Activated naive CD4-positive, alpha-beta T cell treated with anti-CD3 and anti-CD28 coated beads for 36 hours (primary cell): Measurements from ENCODE around the gene GABRR3. TPM values are rescaled to one million over a fixed set of nuclear protein-coding genes. Genes with fewer than 3 reads are reported as not detected.

ENCODE experiments used
- CTCF ChIA-PET: fragments of 350-600 bp; sonication (Branson Sonifier 250); formaldehyde crosslinking; loops from one replicate; lab custom pipeline; 2021; ENCODE audit warnings: antibody characterized with exemption; lab: Charles Lee
- DNase-seq: peaks from one replicate; pipeline ENCODE4 v3.0.0-alpha.2; 2020
- H3K27ac Mint-ChIP-seq: one replicate; pipeline ENCODE4 v1.8.0; 2021; ENCODE audit warnings: mild to moderate bottlenecking, mixed read lengths
- H3K27me3 Mint-ChIP-seq: one replicate; pipeline ENCODE4 v1.8.0; 2021; ENCODE audit warnings: low read depth, mixed read lengths
- H3K36me3 Mint-ChIP-seq: one replicate; pipeline ENCODE4 v1.8.0; 2021; ENCODE audit warnings: low read depth, mixed read lengths
- H3K4me1 Mint-ChIP-seq: one replicate; pipeline ENCODE4 v1.8.0; 2021; ENCODE audit warnings: low read depth, mixed read lengths
- H3K4me3 Mint-ChIP-seq: one replicate; pipeline ENCODE4 v1.8.0; 2021; ENCODE audit warnings: mild to moderate bottlenecking, moderate library complexity, mixed read lengths
- H3K9me3 Mint-ChIP-seq: one replicate; pipeline ENCODE4 v1.8.0; 2021; ENCODE audit warnings: mixed read lengths
- intact Hi-C: fragments of 100-400 bp; cut with micrococcal nuclease; formaldehyde crosslinking; loops from one replicate; pipeline ENCODE4 v1.15.1; 2023
- total RNA-seq, 2 experiments: library from RNA; stranded (reverse); gene quantifications; one replicate each; pipeline ENCODE4 v1.2.3, GENCODE V29; 2021

The GABRR3 gene
- total RNA-seq, 2 experiments from 2014 or later, result not detected

DNA sequence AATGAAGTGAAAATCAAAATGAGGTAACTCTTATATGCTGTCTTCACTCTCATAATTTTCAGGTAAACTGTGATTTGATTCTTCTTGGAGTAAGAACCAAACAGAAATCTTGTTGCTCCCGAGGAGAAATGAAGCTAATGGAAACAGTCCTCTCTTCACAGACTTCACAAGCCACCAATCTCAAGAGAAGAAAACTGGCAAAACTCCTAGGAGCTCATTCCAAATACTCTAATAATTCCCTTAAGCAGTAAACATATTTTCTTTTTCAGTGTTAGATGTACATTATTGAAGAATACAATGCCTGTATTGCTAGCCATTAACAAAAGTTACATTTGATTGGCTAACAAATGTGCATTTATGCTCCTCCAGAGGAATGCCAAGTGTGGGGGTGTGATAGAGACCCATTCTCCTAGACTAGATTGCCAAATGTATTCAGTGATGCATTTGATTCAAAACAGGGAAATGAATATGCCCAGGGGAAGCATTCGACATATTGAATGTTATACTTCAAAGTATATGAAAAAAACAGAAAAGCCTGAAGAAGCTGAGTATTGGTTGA, 51.1 kb downstream of the GABRR3 start:
- CTCF ChIA-PET, result interaction anchor here (1.8 to 2.1 kb wide), 2 partner anchors 12 to 39 kb away, joined by 6 read pairs; partner anchors contain the start of gene RIOX2
- intact Hi-C loops, result loop anchor here (5.0 kb wide), 1 partner anchor 112 kb away; no protein-coding TSS in a partner anchor
- H3K27ac Mint-ChIP-seq, result no peak overlapping the region
- DNase-seq, result no peak
- no peaks in the 10 kb centered on the region for H3K27me3 Mint-ChIP-seq
- no peaks in the 10 kb centered on the region for H3K36me3 Mint-ChIP-seq
- no peaks in the 10 kb centered on the region for H3K9me3 Mint-ChIP-seq
- H3K4me3 Mint-ChIP-seq, result no peak overlapping the region
- H3K4me1 Mint-ChIP-seq, result peaks cover 11% of the 10 kb centered on the region

DNA sequence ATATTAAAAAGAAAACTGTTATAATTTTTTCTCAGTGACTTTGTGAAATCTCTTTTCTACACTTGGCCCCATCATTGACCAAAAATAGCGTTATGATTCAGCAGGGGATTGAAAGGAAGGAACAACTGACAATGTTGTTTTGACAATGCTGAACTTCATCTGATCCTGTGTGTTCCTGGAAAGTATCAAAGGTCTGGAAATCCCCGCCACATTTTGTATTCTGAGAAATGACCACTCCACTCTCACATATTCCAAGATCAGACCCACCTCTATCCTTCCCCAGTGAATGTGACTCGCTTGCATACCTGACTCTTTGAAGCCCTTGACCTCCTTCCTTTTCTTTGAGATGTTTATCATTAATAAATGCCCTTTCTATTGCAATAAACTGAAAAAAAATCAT, 53.2 kb downstream of the GABRR3 start:
- H3K36me3 Mint-ChIP-seq, result no peaks in the 10 kb centered on the region
- CTCF ChIA-PET, result interaction anchor here (0.7 kb wide), 2 partner anchors 10 to 17 kb away, joined by 3 read pairs; no protein-coding TSS in a partner anchor
- intact Hi-C loops, result loop anchor here (1.0 to 5.0 kb wide), 2 partner anchors 8 to 110 kb away; no protein-coding TSS in a partner anchor

DNA sequence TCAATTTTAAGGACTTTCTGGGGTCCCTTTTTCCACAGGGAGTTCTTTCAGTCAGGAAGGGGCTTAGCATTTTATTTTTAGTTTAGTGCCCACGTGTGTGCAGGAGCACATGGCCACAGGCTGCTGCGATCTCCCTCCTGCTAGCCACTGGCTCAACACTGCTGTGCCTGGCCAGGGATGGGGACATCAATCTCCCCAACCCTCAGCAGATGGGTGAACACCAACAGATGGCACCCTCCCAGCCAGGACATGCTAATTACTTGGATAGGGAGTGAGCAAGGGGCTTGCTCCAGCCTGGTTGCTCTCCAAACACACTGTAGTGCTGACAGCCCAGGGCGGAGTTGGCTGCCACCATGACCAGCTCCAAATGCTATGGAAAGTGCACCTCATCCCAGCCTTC, 55.5 kb downstream of the GABRR3 start:
- intact Hi-C loops, result loop anchor here (5.0 kb wide), 1 partner anchor 107 kb away; no protein-coding TSS in a partner anchor
- Mint-ChIP-seq H3K27me3 (no peaks in the 10 kb centered on the region), H3K9me3 (no peaks in the 10 kb centered on the region), H3K36me3 (no peaks in the 10 kb centered on the region), H3K27ac (no peak overlapping the region), H3K4me1 (peaks cover 14% of the 10 kb centered on the region), H3K4me3 (no peak overlapping the region)
- CTCF ChIA-PET, result interaction anchor here (0.8 kb wide), 1 partner anchor 55 kb away, joined by 3 read pairs; no protein-coding TSS in a partner anchor
- DNase-seq, result no peak

More for the DNA sequence above, 53.2 kb downstream of the GABRR3 start:
- peak; percentile 42 for DNase-seq
- peak overlapping the region; percentile 3 for H3K27ac Mint-ChIP-seq
- no peaks in the 10 kb centered on the region for H3K9me3 Mint-ChIP-seq
- H3K27me3 Mint-ChIP-seq, result no peaks in the 10 kb centered on the region
- H3K4me3 Mint-ChIP-seq, result no peak overlapping the region
- H3K4me1 Mint-ChIP-seq, result peaks cover 11% of the 10 kb centered on the region

DNA sequence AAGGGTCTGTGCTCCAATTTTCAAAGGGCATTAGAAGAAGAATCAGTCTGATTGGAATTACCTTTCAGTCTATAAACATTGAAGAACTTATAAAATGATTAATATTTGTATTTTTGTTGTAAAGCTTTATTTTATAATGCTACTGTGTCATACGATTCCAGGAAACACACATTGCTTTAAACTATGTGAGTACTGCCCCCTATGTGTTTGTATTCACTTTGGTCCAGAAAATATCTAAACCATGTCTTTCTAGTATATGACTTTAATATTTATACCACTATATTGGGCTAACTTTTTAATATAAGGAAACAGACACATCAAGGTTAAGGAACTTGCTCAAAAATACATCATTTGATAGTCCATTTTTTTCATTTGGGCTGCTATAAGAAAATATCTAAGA, 59.6 kb downstream of the GABRR3 start:
- CTCF ChIA-PET, result interaction anchor here (1.4 kb wide), 1 partner anchor 181 kb away, joined by 5 read pairs; no protein-coding TSS in a partner anchor
- H3K4me1 Mint-ChIP-seq, result peaks cover 24% of the 10 kb centered on the region
- no peak overlapping the region for H3K27ac Mint-ChIP-seq
- DNase-seq, result no peak
- no peaks in the 10 kb centered on the region for H3K9me3 Mint-ChIP-seq
- intact Hi-C loops, result loop anchor here (1.0 kb wide), 1 partner anchor 182 kb away; no protein-coding TSS in a partner anchor
- H3K4me3 Mint-ChIP-seq, result no peak overlapping the region
- H3K27me3 Mint-ChIP-seq, result no peaks in the 10 kb centered on the region
- H3K36me3 Mint-ChIP-seq, result peaks cover 3% of the 10 kb centered on the region

DNA sequence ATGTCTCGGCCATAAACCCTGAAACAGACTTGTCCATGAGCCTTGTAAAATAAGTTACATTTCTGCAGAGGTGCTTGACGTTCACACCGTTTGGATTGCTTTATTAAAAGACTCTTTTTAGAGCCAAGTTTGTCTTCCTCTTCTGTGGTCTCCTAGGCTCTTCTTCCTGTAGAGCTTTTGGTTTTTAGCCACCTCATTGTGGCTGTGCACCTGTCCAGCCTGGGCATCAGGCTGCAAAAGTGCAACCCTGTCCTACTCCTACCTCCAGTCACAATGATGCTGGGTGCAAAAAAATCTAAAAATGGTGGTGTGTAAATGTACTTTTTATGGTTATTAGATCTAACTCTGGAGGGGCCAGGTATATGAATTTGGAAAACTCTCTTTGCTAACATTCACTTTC, 60.1 kb downstream of the GABRR3 start:
- no peaks in the 10 kb centered on the region for H3K27me3 Mint-ChIP-seq
- no peak overlapping the region for H3K4me3 Mint-ChIP-seq
- H3K9me3 Mint-ChIP-seq, result no peaks in the 10 kb centered on the region
- intact Hi-C loops, result loop anchor here (1.0 to 5.0 kb wide), 3 partner anchors 182 to 582 kb away; partner anchors contain the start of gene CLDND1
- no peak overlapping the region for H3K27ac Mint-ChIP-seq
- CTCF ChIA-PET, result interaction anchor here (0.5 to 1.4 kb wide), 2 partner anchors 158 to 181 kb away, joined by 3 to 5 read pairs; no protein-coding TSS in a partner anchor
- no peak for DNase-seq
- H3K4me1 Mint-ChIP-seq, result peaks cover 29% of the 10 kb centered on the region
- H3K36me3 Mint-ChIP-seq, result peaks cover 3% of the 10 kb centered on the region

DNA sequence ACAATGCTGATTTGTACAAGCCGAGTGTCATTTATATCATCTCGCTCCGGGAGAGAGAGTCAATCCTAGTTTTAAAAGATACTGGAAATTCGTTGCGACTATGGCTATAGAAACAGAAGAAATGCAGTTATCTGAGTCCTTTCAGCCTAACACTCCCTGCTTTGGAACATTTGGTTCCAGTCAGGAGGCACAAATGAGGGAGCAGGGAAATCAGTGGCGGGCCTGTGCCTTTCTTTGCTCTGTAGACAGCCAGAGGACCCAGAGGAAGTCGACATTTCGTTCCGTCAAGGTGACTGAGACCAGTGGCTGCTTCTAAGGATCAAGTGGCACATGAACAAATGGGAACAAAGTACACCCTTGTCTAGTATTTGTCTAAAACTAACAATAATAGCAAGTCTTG, 62.1 kb downstream of the GABRR3 start:
- DNase-seq, result no peak
- CTCF ChIA-PET, result no interaction called here

DNA sequence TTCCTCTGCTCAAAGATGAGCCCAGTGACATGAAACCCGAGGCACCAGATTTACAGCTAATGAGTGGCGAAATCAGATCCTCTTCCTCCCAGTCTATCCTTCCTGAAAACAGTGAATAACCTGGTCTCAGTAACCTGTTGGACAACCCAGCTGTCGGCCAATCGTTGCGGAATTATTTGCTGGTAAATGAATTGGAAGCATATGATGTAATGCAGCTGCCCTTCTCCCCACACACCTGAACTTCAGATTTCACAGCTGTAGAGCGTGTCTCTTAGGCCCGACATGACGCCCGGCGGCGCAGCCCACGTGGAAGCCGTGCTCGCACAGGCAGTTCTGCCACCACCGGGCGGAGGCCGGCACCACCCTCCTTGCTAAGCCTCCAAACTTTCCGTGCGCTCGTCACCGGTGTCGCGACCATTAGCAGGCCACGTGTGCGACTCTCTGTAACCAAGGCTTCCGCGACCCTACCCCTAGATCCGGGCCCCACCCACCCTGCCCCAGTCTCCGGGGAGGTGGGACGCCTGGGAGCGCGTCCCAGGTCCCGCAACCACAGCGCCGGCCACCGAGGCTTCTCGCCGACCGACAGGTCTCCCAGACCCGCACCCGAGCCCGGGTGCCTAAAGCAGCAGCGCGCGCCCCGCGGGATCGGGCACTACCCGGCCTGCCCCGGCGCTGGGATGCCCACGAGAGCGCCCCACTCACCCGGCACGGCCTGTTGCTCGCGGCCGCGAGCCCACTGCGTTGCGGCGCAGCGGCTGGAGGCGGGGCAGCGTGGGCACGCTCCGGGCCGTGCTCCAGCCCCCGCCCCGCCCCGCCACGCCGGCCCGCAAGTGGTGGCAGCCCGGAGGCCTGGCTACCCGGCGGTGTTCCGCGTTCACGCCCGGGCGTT, 63.2 kb downstream of the GABRR3 start, which contains the start of gene RIOX2:
TSS of gene RIOX2 (minus strand) at position 753 of the 889 bp plus-strand sequence. CDS start 4,838 bp downstream, outside the sequence.
- Mint-ChIP-seq H3K4me3 (peak within 1 kb of the TSS; percentile 87), H3K27me3 (no peaks in the 10 kb centered on the region), H3K9me3 (no peaks in the 10 kb centered on the region), H3K36me3 (peaks cover 6% of the 10 kb centered on the region), H3K4me1 (peaks cover 51% of the 10 kb centered on the region), H3K27ac (peak within 1 kb of the TSS; percentile 89)
- CTCF ChIA-PET, result interaction anchor here (1.0 to 5.6 kb wide), 5 partner anchors 10 to 51 kb away, joined by 3 to 35 read pairs (median 5); no protein-coding TSS in a partner anchor
- DNase-seq, result peak; percentile 84
- intact Hi-C loops, result loop anchor here (1.0 to 5.0 kb wide), 7 partner anchors 51 to 585 kb away; partner anchors contain the start of genes ARL6 and CLDND1

More for the DNA sequence above, 62.1 kb downstream of the GABRR3 start:
- no peaks in the 10 kb centered on the region for H3K27me3 Mint-ChIP-seq
- H3K4me1 Mint-ChIP-seq, result peaks cover 44% of the 10 kb centered on the region
- H3K9me3 Mint-ChIP-seq, result no peaks in the 10 kb centered on the region
- peak overlapping the region; percentile 28 for H3K27ac Mint-ChIP-seq
- H3K4me3 Mint-ChIP-seq, result peak overlapping the region; percentile 57
- intact Hi-C loops, result loop anchor here (1.0 to 5.0 kb wide), 5 partner anchors 62 to 584 kb away; partner anchors contain the start of gene CLDND1
- peaks cover 3% of the 10 kb centered on the region for H3K36me3 Mint-ChIP-seq

DNA sequence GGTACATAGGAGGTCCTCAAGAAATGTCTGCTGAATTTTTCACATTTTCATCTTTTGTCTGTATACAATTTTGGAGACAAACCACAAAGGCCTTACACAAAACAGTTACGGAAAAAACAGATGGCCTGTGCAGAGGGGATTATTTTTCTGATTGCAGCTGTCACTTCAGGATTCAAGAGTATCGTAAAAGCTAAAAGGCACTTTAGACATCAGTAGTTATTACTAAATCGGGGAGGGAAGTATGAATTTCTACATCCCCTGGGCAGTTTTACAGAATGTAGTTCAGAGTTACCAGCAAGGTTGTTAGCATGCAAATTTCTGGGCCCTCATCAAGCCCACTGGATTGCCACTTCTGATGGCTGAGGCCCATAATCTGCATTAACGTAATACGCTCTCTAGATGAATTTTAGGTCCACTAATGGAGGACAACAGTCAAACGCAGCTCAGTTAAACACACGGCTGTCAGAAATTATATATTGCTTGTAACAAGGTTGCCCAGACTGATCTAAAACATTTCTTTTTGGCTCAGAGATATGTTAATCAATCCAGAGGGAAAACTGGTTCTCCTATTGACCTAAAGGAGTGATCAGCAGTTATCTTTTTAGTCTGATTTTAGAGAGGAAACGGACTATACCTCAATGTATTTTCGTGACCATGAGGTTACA, 64.0 kb downstream of the GABRR3 start:
- CTCF ChIA-PET, result interaction anchor here (1.0 to 5.6 kb wide), 5 partner anchors 10 to 52 kb away, joined by 3 to 35 read pairs (median 5); no protein-coding TSS in a partner anchor
- Mint-ChIP-seq H3K4me3 (peak overlapping the region; percentile 87), H3K36me3 (peaks cover 8% of the 10 kb centered on the region), H3K27me3 (no peaks in the 10 kb centered on the region), H3K9me3 (no peaks in the 10 kb centered on the region), H3K27ac (peak overlapping the region; percentile 89), H3K4me1 (peaks cover 54% of the 10 kb centered on the region)
- intact Hi-C loops, result loop anchor here (1.0 to 5.0 kb wide), 4 partner anchors 52 to 586 kb away; partner anchors contain the start of genes ARL6 and CLDND1
- no peak for DNase-seq

DNA sequence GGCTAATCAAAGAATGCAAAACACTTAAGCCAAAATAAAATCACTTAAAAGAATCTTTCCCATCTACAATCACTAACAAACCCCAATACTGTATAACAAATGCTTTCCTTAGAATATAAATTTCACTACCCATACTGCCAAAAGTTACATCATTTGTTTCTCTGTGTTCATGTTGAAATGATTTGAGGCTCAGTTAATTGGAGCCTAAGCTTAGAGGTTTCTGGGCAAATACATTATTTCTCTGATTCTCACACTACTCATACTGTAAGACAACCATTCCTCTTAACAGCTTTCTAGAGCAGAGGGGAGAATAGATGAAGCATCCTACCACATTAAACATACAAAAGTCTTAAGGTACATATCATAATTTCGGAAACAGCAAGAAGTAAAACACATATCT, 65.0 kb downstream of the GABRR3 start:
- Mint-ChIP-seq H3K27me3 (no peaks in the 10 kb centered on the region), H3K36me3 (peaks cover 15% of the 10 kb centered on the region), H3K9me3 (no peaks in the 10 kb centered on the region), H3K4me1 (peaks cover 60% of the 10 kb centered on the region), H3K4me3 (peak overlapping the region; percentile 87), H3K27ac (no peak overlapping the region)
- no peak for DNase-seq
- intact Hi-C loops, result loop anchor here (5.0 kb wide), 2 partner anchors 552 to 587 kb away; partner anchors contain the start of gene CLDND1
- CTCF ChIA-PET, result interaction anchor here (0.6 to 5.6 kb wide), 2 partner anchors 53 to 178 kb away, joined by 3 to 35 read pairs; no protein-coding TSS in a partner anchor

DNA sequence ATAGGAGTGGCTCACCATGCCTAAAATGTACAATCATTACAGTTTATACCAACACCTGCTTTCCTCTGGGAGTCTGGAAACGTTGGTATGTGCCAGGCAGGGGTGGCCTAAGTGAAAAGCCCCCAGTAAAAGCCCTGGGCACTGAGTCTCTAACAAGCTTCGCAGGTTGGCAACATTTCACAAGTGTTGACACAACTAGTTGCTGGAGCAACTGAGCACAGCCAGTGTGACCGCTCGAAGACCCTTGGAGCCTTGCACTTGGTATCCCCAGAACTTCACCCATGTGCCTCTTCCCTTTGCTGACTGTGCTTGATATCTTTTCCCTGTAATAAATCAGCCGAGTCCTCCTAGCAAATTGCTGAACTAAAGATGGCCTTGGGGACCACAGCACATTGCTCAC, 65.6 kb downstream of the GABRR3 start:
- CTCF ChIA-PET, result interaction anchor here (0.6 to 5.6 kb wide), 2 partner anchors 53 to 177 kb away, joined by 3 to 35 read pairs; no protein-coding TSS in a partner anchor
- H3K4me3 Mint-ChIP-seq, result no peak overlapping the region
- no peaks in the 10 kb centered on the region for H3K27me3 Mint-ChIP-seq
- DNase-seq, result no peak
- peaks cover 61% of the 10 kb centered on the region for H3K4me1 Mint-ChIP-seq
- intact Hi-C loops, result no loop called here
- no peak overlapping the region for H3K27ac Mint-ChIP-seq
- peaks cover 18% of the 10 kb centered on the region for H3K36me3 Mint-ChIP-seq
- H3K9me3 Mint-ChIP-seq, result no peaks in the 10 kb centered on the region

DNA sequence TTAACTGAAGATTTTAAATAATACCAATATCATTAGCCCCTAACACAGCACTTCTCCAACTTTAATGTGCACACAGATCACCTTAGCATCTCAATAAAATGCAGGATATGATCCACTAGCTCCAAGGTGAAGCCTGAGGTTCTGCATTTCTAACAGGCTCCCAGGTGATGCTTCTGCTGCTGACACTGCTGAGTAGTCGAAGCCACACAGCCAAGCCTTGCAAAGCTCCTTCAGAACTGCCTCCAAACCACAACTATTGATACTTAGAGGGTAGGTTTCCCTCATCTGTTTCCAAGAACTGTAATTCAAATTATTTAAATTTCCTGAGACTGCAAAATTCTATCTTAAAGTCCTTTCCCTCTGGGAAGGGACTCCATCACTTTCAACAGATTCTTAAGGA, 66.7 kb downstream of the GABRR3 start:
- Mint-ChIP-seq H3K27me3 (no peaks in the 10 kb centered on the region), H3K4me3 (no peak overlapping the region), H3K4me1 (peaks cover 66% of the 10 kb centered on the region), H3K36me3 (peaks cover 22% of the 10 kb centered on the region), H3K9me3 (no peaks in the 10 kb centered on the region), H3K27ac (no peak overlapping the region)
- DNase-seq, result peak; percentile 9
- CTCF ChIA-PET, result interaction anchor here (5.6 kb wide), 1 partner anchor 54 kb away, joined by 35 read pairs; no protein-coding TSS in a partner anchor
- intact Hi-C loops, result no loop called here
